ENCODE results near the gene RAPSN. TPM values are rescaled to one million over a fixed set of nuclear protein-coding genes. Genes with fewer than 3 reads are reported as not detected.

RAPSN gene
- total RNA-seq, 1 donor from 2014 or later: 0.39 TPM

DNA sequence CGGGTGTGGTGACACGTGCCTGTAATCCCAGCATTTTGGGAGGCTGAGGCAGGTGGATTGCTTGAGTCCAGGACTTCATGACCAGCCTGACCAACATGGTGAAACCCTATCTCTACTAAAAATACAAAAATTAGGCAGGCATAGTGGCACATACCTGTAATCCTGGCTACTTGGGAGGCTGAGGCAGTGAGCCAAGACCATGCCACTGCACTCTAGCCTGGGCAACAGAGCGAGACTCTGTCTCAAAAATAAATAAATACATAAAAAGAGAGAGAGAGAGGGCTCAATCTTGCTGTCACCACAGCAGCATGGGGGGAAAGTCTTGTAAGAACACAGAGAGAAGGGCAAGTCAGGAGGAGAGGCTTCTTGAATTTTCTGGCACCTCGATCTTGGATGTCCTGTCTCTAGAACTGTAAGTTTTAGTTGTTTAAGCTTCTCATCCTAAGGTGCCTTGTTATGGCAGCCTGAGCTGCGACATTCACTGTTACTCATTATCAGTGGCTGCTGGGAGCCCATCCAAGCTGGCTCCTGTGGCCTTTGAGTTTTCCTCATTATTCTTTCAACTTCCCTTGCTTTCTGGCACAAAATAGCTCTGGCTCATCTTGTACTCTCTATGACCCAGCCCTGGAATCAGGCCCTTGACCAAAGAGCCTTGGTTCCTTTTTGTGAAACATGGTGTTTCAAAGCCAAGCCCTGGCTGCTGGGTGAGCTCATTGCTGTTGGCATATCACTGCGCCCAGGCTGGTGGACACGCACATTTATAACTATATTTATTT, 14.7 kb downstream of the RAPSN start:
- TF ChIP-seq CTCF (conservative IDR thresholded peaks at IDR 0.05): no peak
- Mint-ChIP-seq H3K27ac (no peak overlapping the region), H3K4me3 (no peak overlapping the region), H3K27me3 (no peaks in the 10 kb centered on the region), H3K9me3 (no peaks in the 10 kb centered on the region), H3K4me1 (ENCODE audit: unreplicated experiment) (no peaks in the 10 kb centered on the region), H3K36me3 (no peaks in the 10 kb centered on the region)
- DNase-seq (ENCODE audit: extremely low spot score, unreplicated experiment): no peak

DNA sequence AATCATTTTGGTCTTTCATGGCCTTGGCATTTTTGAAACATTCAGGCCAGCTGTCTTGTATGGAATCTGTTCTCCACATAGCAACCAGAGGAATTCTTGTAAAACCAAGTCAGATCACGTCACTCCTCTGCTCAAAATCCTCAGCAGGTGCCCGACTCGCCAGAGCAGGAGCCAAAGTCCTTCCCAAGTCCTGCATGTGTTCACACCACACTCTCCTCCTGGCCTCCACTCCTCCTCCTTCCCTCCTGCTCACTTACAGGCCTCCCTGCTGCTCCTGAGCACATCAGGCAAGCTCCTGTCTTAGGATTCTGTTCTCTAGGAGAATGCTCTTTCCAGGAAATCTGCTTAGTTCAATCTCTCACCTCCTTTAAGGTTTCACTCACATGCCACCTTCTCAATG, 15.8 kb downstream of the RAPSN start:
- no peak for DNase-seq (ENCODE audit: extremely low spot score, unreplicated experiment)
- no peak for TF ChIP-seq CTCF (conservative IDR thresholded peaks at IDR 0.05)
- no peaks in the 10 kb centered on the region for H3K4me1 Mint-ChIP-seq (ENCODE audit: unreplicated experiment)
- H3K27me3 Mint-ChIP-seq: no peaks in the 10 kb centered on the region
- H3K4me3 Mint-ChIP-seq: no peak overlapping the region
- no peaks in the 10 kb centered on the region for H3K36me3 Mint-ChIP-seq
- no peaks in the 10 kb centered on the region for H3K9me3 Mint-ChIP-seq
- H3K27ac Mint-ChIP-seq: no peak overlapping the region

DNA sequence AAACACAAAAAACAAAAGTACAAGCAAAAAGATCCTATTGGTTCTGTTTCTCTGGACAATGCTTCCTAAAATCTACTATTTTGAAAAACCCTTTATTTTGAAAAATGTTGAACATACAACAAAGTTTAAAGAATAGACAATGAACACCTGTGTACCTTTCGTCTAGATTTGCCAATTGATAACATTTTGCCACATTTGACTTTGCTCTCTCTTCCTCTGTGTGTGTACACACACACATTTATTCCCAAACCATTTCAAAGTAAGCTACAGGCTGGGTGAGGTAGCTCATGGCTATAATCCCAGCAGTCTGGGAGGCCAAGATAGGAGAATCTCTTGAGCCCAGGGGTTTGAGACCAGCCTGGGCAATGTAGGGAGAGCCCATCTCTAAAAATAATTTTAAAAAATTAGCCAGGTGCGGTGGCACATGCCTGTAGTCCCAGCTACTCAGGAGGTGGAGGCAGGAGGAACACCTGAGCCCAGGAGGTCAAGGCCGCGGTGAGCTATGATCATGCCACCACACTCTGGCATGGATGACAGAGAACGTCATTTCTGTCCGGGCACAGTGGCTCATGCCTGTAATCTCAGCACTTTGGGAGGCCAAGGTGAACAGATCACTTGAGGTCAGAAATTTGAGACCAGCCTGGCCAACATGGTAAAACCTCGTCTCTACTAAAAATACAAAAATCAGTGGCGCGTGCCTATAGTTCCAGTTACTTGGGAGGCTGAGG, 17.4 kb downstream of the RAPSN start:
- Mint-ChIP-seq H3K4me3 (no peak overlapping the region), H3K27ac (no peak overlapping the region), H3K27me3 (no peaks in the 10 kb centered on the region), H3K36me3 (no peaks in the 10 kb centered on the region), H3K9me3 (no peaks in the 10 kb centered on the region), H3K4me1 (ENCODE audit: unreplicated experiment) (peaks cover 2% of the 10 kb centered on the region)
- DNase-seq (ENCODE audit: extremely low spot score, unreplicated experiment): no peak
- no peak for TF ChIP-seq CTCF (conservative IDR thresholded peaks at IDR 0.05)

DNA sequence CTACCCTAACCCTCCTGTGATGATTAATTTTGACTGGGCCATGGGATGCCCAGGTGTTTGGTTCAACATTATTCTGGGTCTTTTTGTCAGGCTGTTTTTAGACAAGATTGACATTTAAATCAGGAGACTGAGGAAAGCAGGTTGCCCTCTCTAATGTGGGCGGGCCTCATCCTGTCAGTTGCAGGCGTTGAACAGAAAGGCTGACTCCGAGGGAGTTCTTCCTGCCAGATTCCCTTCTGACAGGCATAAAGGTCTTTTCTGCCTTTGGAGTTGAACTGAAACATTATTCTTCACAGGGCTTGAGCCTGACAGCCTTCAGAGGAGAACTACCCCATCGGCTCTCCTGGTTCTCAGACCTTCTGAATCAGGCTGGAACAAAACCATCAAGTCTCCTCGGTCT, 18.4 kb downstream of the RAPSN start:
- Mint-ChIP-seq H3K9me3 (no peaks in the 10 kb centered on the region), H3K4me3 (no peak overlapping the region), H3K4me1 (ENCODE audit: unreplicated experiment) (peaks cover 8% of the 10 kb centered on the region), H3K27me3 (no peaks in the 10 kb centered on the region), H3K27ac (no peak overlapping the region), H3K36me3 (peaks cover 6% of the 10 kb centered on the region)
- no peak for TF ChIP-seq CTCF (conservative IDR thresholded peaks at IDR 0.05)
- DNase-seq (ENCODE audit: extremely low spot score, unreplicated experiment): no peak

DNA sequence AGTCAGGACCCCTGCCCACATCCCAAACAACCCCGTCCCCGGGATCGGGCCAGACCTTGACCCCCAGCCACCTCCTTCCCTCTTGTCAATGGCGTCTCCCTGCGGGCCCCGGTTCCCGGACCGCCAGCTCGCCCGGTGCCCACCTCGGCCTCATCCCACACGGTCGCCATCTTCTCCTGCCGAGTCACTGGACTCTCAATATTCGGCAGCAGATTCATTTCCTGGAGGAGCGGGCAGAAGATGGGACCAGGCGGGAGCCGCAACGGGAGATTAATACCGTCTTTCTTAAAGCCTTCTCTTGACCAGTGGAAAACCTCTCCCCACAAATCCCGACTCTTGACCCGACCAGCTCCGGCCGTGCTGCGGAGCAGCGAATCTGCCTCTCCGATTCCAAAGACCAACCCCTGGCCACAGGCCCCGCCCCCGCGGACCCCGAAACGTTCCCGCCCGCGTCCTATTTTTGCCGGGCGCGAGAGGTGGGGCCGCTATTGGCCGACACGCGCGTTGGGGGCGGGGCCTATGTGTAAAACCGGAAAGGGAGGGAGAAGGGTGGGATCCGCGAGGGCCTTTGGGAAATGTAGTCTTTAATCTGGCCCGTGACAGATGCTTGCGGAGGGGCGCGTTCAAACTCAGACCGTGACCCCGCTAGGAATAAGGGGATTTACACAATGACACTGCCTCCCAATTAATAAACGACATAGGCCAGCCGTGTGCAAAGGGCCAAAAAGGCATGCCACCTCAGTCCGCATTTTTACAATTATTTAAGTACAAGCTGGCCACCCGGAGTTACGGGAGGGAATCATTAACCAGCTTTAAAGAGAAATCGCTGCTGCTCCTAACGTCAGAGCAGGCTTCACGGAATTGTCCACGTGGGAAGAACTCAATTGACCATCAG, 22.6 kb downstream of the RAPSN start, which contains the start of gene PSMC3:
PSMC3 (minus strand) TSS at position 378 of the 895 bp plus-strand sequence; CDS start at position 218, 160 bp downstream.
- Mint-ChIP-seq H3K9me3 (no peaks in the 10 kb centered on the region), H3K27me3 (no peaks in the 10 kb centered on the region), H3K4me1 (ENCODE audit: unreplicated experiment) (peaks cover 13% of the 10 kb centered on the region), H3K27ac (peak within 1 kb of the TSS; percentile 100), H3K36me3 (peaks cover 17% of the 10 kb centered on the region), H3K4me3 (peak within 1 kb of the TSS; percentile 100)
- DNase-seq (ENCODE audit: extremely low spot score, unreplicated experiment): peak; percentile 99
- TF ChIP-seq CTCF (conservative IDR thresholded peaks at IDR 0.05): no peak
